ENCODE results near the gene ETV7. TPM values are rescaled to one million over a fixed set of nuclear protein-coding genes. Genes with fewer than 3 reads are reported as not detected.

The ETV7 gene
- total and polyA plus RNA-seq, 2 donors (not counting 1 experiment from before 2014, with no cell fraction given): 0.96 to 2.0 TPM

DNA sequence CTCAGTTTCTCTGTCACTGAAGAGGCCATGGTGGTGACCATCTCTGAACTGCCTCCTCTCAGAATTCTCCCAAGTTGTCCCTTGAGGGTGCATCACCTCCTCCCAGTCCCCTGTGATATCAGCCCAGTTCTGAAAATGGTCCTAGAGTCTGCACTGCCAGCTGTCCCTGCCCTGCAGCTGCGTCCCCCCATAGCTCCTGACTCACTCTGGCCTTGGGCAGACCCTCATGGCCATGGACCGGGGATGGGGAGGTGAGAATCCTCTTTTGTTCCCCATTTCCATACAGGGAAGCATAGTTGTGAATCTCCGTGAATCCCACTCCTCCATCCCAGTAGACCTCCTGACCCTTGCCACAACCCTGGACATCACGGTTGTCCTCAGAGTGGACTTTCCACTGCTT lies 4.5 kb downstream of the ETV7 start:
- no peak for TF ChIP-seq EZH2 (IDR thresholded peaks at IDR 0.05; ENCODE audit: borderline replicate concordance, insufficient read depth, low read depth, low read length, poor library complexity, severe bottlenecking)
- TF ChIP-seq, protein P1, sequence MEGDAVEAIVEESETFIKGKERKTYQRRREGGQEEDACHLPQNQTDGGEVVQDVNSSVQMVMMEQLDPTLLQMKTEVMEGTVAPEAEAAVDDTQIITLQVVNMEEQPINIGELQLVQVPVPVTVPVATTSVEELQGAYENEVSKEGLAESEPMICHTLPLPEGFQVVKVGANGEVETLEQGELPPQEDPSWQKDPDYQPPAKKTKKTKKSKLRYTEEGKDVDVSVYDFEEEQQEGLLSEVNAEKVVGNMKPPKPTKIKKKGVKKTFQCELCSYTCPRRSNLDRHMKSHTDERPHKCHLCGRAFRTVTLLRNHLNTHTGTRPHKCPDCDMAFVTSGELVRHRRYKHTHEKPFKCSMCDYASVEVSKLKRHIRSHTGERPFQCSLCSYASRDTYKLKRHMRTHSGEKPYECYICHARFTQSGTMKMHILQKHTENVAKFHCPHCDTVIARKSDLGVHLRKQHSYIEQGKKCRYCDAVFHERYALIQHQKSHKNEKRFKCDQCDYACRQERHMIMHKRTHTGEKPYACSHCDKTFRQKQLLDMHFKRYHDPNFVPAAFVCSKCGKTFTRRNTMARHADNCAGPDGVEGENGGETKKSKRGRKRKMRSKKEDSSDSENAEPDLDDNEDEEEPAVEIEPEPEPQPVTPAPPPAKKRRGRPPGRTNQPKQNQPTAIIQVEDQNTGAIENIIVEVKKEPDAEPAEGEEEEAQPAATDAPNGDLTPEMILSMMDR (IDR thresholded peaks at IDR 0.05): no peak
- Mint-ChIP-seq H3K27me3 (peaks cover 24% of the 10 kb centered on the region), H3K9me3 (ENCODE audit: insufficient read depth) (no peaks in the 10 kb centered on the region), H3K4me3 (no peak overlapping the region), H3K4me1 (peaks cover 30% of the 10 kb centered on the region), H3K27ac (no peak overlapping the region)
- Histone ChIP-seq H3K27me3 (replicated peaks in 1 of 4; ENCODE audit: control extremely low read depth in 1 of 4, control insufficient read depth in 3 of 4, insufficient read depth in 4 of 4, low read length in 3 of 4) (peaks cover 0 to 16% (median 8%) of the 10 kb centered on the region in 4 experiments), H3K4me2 (replicated peaks; ENCODE audit: low read depth, low read length, poor library complexity, severe bottlenecking) (no peak overlapping the region), H4K20me1 (ENCODE audit: control insufficient read depth, insufficient read depth, low read length, poor library complexity, severe bottlenecking) (no peaks in the 10 kb centered on the region), H2AFZ (ENCODE audit: insufficient read depth, low read depth, low read length, poor library complexity, severe bottlenecking) (no peak overlapping the region), H3K4me1 (ENCODE audit: control insufficient read depth in 2 of 2, insufficient read depth in 2 of 2, low read length in 2 of 2) (peaks cover 14 to 32% of the 10 kb centered on the region in 2 donors), H3K4me3 (ENCODE audit: control extremely low read depth in 1 of 5, extremely low read depth in 1 of 5, insufficient read depth in 1 of 5, low read depth in 2 of 5, low read length in 4 of 5) (no peak overlapping the region), H3K79me2 (ENCODE audit: control insufficient read depth, insufficient read depth, low read length) (no peaks in the 10 kb centered on the region), H3K27ac (ENCODE audit: low read length in 2 of 2) (no peak overlapping the region), H3K9ac (ENCODE audit: low read length) (no peak overlapping the region), H3K9me3 (ENCODE audit: control extremely low read depth in 1 of 3, control insufficient read depth in 2 of 3, insufficient read depth in 1 of 3, low read length in 2 of 3) (no peaks in the 10 kb centered on the region), H3K36me3 (replicated peaks in 1 of 2; ENCODE audit: control extremely low read depth in 1 of 2, control insufficient read depth in 1 of 2, extremely low read depth in 1 of 2, insufficient read depth in 2 of 2, low read length in 1 of 2) (no peaks in the 10 kb centered on the region)
- no peak for DNase-seq
- 92% methylated on average over 3 of the region's 4 CpGs for WGBS (ENCODE audit: insufficient coverage)
- intact Hi-C loops (cut with micrococcal nuclease): no loop called here
- ChIA-PET POLR2A (no interaction called here), CTCF (interaction anchor here (0.7 to 3.6 kb wide), 2 partner anchors 23 to 1141 kb away, joined by 3 to 13 read pairs; no protein-coding TSS in a partner anchor)
- no peak for ATAC-seq (ENCODE audit: low read depth)

DNA sequence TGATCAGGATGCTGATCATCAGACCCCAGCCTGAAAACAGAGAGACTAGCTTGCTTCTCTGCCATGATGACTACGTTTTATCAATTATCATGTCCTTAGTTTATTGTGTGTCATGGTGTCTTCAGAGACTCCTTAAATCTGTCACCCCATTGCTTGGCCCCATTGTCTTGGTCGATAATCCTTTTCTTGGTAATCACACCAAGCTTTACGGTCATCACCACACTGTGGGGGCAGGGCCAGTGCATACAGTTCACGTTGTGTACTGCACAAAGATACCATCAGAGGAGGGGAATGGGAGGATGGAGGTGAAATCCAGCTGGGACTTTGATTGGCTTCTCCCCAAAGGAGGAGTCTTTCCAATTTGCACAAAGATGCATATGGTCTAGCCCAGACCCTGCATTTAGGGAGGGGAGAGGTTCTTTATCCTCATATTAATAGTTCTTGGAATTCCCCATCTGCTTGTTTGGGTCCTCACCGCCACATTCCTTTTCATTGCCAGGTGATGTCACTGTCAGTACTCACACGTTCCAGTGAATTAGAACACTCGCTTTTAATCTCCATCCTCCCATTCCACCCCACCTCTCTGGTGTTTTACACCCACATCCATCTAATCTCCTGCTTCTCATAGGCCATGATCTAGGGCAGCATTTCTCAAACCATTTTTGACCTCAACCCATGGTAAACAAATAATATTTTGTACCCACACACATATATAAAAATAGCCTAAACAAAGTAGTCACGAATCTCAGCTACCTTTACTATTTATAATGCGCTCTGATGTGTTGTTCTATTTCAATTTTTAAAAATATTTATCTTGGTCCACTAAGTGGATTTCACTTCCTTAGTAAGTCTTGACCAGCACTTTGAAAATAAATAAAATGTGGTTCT lies 5.7 kb downstream of the ETV7 start:
- H3K27me3 ChIP-seq (replicated peaks in 1 of 4; ENCODE audit: control extremely low read depth in 1 of 4, control insufficient read depth in 3 of 4, insufficient read depth in 4 of 4, low read length in 3 of 4): peaks cover 0 to 5% (median 2%) of the 10 kb centered on the region in 4 experiments
- H3K9ac ChIP-seq (ENCODE audit: low read length): no peak overlapping the region
- H3K27me3 Mint-ChIP-seq: peaks cover 14% of the 10 kb centered on the region
- H2AFZ ChIP-seq (ENCODE audit: insufficient read depth, low read depth, low read length, poor library complexity, severe bottlenecking): no peak overlapping the region
- ChIA-PET POLR2A (no interaction called here), CTCF (interaction anchor here (0.7 to 3.6 kb wide), 2 partner anchors 22 to 377 kb away, joined by 3 to 13 read pairs; no protein-coding TSS in a partner anchor)
- no peaks in the 10 kb centered on the region for H3K79me2 ChIP-seq (ENCODE audit: control insufficient read depth, insufficient read depth, low read length)
- DNase-seq (no peak), ATAC-seq (ENCODE audit: low read depth) (no peak)
- no peaks in the 10 kb centered on the region for H3K36me3 ChIP-seq (replicated peaks in 1 of 2; ENCODE audit: control extremely low read depth in 1 of 2, control insufficient read depth in 1 of 2, extremely low read depth in 1 of 2, insufficient read depth in 2 of 2, low read length in 1 of 2)
- no peaks in the 10 kb centered on the region for H3K9me3 Mint-ChIP-seq (ENCODE audit: insufficient read depth)
- no peak overlapping the region for H3K4me3 Mint-ChIP-seq
- H3K9me3 ChIP-seq (ENCODE audit: control extremely low read depth in 1 of 3, control insufficient read depth in 2 of 3, insufficient read depth in 1 of 3, low read length in 2 of 3): no peaks in the 10 kb centered on the region
- H3K4me1 Mint-ChIP-seq: peaks cover 23% of the 10 kb centered on the region
- intact Hi-C loops (cut with micrococcal nuclease): no loop called here
- H4K20me1 ChIP-seq (ENCODE audit: control insufficient read depth, insufficient read depth, low read length, poor library complexity, severe bottlenecking): no peaks in the 10 kb centered on the region
- no peak overlapping the region for H3K27ac ChIP-seq (ENCODE audit: low read length in 2 of 2)
- H3K4me2 ChIP-seq (replicated peaks; ENCODE audit: low read depth, low read length, poor library complexity, severe bottlenecking): no peak overlapping the region
- TF ChIP-seq, protein P1 (IDR thresholded peaks at IDR 0.05): no peak
- TF ChIP-seq EZH2 (IDR thresholded peaks at IDR 0.05; ENCODE audit: borderline replicate concordance, insufficient read depth, low read depth, low read length, poor library complexity, severe bottlenecking): no peak
- H3K4me3 ChIP-seq (ENCODE audit: control extremely low read depth in 1 of 5, extremely low read depth in 1 of 5, insufficient read depth in 1 of 5, low read depth in 2 of 5, low read length in 4 of 5): no peak overlapping the region
- whole genome bisulfite sequencing (ENCODE audit: insufficient coverage): 74% methylated on average over 2 of the region's 9 CpGs
- peaks cover 6 to 21% of the 10 kb centered on the region in 2 donors for H3K4me1 ChIP-seq (ENCODE audit: control insufficient read depth in 2 of 2, insufficient read depth in 2 of 2, low read length in 2 of 2)
- no peak overlapping the region for H3K27ac Mint-ChIP-seq

All from B cell (primary cell).